Ishikawa (cell line): ENCODE measurements around the gene CPSF4L.

Experiments used
- CEBPB ChIP-seq: IDR thresholded peaks from 2 replicates; pipeline ENCODE4 v1.6.1; 2012
- CREB1 ChIP-seq: IDR thresholded peaks from 2 replicates; pipeline ENCODE4 v1.6.1; 2012; ENCODE audit warnings: low read depth
- EGR1 ChIP-seq: IDR thresholded peaks from 2 replicates; pipeline ENCODE4 v1.6.1; 2012
- EP300 ChIP-seq: IDR thresholded peaks from 2 replicates; pipeline ENCODE4 v1.6.1; 2012; ENCODE audit warnings: borderline replicate concordance
- FOXM1 ChIP-seq: IDR thresholded peaks from 2 replicates; pipeline ENCODE4 v1.6.1; 2012; ENCODE audit warnings: low read depth, borderline replicate concordance
- NFIC ChIP-seq: IDR thresholded peaks from 2 replicates; pipeline ENCODE4 v1.6.1; 2012
- RAD21 ChIP-seq: IDR thresholded peaks from 2 replicates; pipeline ENCODE4 v1.6.1; 2012; ENCODE audit warnings: low read depth
- TAF1 ChIP-seq: IDR thresholded peaks from 2 replicates; pipeline ENCODE4 v1.6.1; 2012; ENCODE audit warnings: low read depth, mild to moderate bottlenecking
- TCF12 ChIP-seq: IDR thresholded peaks from 2 replicates; pipeline ENCODE4 v1.6.1; 2012; ENCODE audit warnings: low read depth
- TEAD4 ChIP-seq: IDR thresholded peaks from 2 replicates; pipeline ENCODE4 v1.6.1; 2012
- YY1 ChIP-seq: IDR thresholded peaks from 2 replicates; pipeline ENCODE4 v1.6.1; 2012; ENCODE audit warnings: low read depth
- ZBTB7A ChIP-seq: IDR thresholded peaks from 2 replicates; pipeline ENCODE4 v1.6.1; 2012; ENCODE audit warnings: low read depth
- TF ChIP-seq, protein P1 (sequence below): IDR thresholded peaks from 2 replicates; pipeline ENCODE4 v1.6.1; 2012
- TF ChIP-seq, protein P2 (sequence below): IDR thresholded peaks from 2 replicates; pipeline ENCODE4 v1.6.1; 2012
- TF ChIP-seq, protein P3 (sequence below): IDR thresholded peaks from 2 replicates; pipeline ENCODE4 v1.6.1; 2012; ENCODE audit warnings: low read depth, mild to moderate bottlenecking

The CPSF4L gene

DNA sequence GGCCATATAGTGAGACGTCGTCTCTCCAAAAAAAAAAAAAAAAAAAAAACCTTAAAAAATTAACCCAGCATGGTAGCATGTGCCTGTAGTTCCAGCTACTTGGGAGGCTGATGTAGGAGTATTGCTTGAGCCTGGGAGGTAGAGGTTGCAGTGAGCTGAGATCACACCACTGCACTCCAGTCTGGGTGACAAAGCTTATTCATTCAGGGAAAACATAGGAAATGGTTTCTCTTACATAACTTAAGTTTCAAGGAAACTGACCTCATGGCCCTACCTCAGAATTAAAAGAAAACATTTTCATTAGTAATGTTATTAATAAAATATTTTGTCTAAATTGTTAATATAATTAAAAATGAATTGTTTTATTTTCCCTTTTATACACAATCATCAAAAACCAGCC lies 37.4 kb downstream of the CPSF4L start:
- TF ChIP-seq YY1: no peak
- TF ChIP-seq, protein P1, sequence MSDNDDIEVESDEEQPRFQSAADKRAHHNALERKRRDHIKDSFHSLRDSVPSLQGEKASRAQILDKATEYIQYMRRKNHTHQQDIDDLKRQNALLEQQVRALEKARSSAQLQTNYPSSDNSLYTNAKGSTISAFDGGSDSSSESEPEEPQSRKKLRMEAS: no peak
- no peak for TF ChIP-seq CEBPB
- no peak for TF ChIP-seq NFIC
- TF ChIP-seq, protein P2, sequence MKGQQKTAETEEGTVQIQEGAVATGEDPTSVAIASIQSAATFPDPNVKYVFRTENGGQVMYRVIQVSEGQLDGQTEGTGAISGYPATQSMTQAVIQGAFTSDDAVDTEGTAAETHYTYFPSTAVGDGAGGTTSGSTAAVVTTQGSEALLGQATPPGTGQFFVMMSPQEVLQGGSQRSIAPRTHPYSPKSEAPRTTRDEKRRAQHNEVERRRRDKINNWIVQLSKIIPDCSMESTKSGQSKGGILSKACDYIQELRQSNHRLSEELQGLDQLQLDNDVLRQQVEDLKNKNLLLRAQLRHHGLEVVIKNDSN: no peak
- TF ChIP-seq TAF1: no peak
- no peak for TF ChIP-seq TEAD4
- TF ChIP-seq CREB1: no peak
- TF ChIP-seq EP300: no peak
- TF ChIP-seq RAD21: no peak
- no peak for TF ChIP-seq FOXM1
- no peak for TF ChIP-seq ZBTB7A
- TF ChIP-seq EGR1: no peak

DNA sequence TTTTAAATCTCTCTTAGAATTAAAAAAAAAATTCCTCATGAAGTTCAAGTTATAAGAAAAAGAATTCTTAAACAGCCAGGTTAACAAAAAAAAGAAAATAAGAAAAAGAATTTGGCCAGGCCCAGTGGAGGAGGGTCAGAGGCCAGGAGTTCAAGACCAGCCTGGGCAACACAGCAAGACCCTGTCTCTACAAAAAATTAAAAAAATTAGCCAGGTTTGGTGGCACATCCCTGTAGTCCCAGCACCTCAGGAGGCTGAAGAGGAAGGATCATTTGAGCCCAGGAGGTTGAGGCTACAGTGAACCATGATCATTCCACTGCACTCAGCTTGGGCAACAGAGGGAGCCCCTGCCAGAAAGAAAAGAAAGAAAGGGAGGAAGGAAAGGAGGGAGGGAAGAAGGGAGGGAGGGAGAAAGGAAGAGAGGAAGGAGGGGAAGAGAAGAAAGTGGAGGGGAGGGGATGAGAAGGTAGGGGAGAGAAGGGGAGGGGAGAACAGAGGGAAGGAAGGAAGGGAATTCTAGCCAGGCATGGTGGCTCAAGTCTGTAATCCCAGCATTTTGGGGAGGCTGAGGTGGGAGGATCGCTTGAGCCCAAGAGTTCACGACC lies 38.0 kb downstream of the CPSF4L start:
- TF ChIP-seq CEBPB (no peak), NFIC (no peak), EGR1 (no peak), FOXM1 (no peak), YY1 (no peak), TAF1 (no peak), TCF12 (no peak), CREB1 (no peak), EP300 (no peak), ZBTB7A (no peak), RAD21 (no peak), TEAD4 (no peak)
- TF ChIP-seq, protein P2: no peak
- TF ChIP-seq, protein P3, sequence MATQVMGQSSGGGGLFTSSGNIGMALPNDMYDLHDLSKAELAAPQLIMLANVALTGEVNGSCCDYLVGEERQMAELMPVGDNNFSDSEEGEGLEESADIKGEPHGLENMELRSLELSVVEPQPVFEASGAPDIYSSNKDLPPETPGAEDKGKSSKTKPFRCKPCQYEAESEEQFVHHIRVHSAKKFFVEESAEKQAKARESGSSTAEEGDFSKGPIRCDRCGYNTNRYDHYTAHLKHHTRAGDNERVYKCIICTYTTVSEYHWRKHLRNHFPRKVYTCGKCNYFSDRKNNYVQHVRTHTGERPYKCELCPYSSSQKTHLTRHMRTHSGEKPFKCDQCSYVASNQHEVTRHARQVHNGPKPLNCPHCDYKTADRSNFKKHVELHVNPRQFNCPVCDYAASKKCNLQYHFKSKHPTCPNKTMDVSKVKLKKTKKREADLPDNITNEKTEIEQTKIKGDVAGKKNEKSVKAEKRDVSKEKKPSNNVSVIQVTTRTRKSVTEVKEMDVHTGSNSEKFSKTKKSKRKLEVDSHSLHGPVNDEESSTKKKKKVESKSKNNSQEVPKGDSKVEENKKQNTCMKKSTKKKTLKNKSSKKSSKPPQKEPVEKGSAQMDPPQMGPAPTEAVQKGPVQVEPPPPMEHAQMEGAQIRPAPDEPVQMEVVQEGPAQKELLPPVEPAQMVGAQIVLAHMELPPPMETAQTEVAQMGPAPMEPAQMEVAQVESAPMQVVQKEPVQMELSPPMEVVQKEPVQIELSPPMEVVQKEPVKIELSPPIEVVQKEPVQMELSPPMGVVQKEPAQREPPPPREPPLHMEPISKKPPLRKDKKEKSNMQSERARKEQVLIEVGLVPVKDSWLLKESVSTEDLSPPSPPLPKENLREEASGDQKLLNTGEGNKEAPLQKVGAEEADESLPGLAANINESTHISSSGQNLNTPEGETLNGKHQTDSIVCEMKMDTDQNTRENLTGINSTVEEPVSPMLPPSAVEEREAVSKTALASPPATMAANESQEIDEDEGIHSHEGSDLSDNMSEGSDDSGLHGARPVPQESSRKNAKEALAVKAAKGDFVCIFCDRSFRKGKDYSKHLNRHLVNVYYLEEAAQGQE: no peak
- TF ChIP-seq, protein P1: no peak

DNA sequence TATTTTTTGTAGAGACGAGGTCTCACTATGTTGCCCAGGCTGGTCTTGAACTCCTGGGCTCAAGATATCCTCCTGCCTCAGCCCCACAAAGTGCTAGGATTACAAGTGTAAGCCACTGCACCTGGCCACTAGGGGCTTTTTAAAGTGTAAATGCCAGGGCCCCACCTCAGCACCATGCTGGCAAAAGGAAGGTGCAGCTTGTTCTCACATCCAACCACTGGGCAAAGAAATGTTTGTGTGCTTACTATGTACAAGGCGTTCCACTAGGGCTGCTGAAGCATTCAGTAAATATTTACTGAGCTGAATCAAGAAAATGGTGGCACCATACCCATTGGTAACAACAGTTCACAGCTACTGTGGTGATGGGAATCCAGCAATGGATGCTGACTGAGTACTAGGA lies 46.2 kb downstream of the CPSF4L start:
- TF ChIP-seq RAD21: no peak
- TF ChIP-seq NFIC: no peak

DNA sequence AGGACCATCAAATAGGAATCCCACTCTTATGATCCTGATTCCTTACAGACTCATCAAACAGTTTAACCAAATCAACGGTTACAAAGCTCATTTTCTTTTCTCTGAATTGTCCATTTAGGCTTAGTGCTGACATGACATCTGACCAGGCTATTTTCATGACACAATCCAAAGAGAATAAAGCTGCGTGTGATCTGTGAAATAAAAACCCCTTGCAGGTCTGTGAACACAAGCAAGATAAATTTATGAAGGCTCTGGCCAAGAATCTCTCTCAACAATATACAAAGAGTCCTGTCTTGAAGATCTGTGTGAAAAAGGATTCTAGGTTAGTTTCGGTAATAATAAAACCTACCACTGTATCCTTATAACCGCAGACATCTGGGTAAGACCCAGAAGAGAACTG lies 46.8 kb downstream of the CPSF4L start:
- TF ChIP-seq RAD21 (no peak), CEBPB (no peak), YY1 (no peak), FOXM1 (no peak), TAF1 (no peak), EP300 (no peak), NFIC (no peak), ZBTB7A (no peak)
- TF ChIP-seq, protein P1: no peak
- TF ChIP-seq, protein P2: no peak
- TF ChIP-seq, protein P3: no peak

DNA sequence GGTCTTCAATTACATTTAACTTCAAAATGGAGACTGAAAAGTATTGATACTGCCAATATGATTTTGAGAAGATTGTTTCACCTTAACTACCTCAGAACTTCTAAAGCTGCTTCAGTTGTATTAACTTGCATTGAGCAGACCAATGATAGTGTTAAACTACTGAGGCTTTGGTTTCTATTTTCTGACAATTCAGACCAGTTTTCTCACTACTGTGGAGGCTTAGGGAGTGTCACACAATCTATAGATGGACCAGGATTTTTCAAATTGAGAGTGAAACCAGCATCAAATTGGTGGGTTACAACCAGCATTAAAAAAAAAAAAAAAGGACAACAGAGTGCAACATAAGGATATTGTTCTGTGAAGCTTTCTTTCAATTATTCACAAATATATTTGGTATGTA lies 47.7 kb downstream of the CPSF4L start:
- TF ChIP-seq TAF1 (no peak), ZBTB7A (no peak), RAD21 (no peak), EGR1 (no peak), NFIC (no peak), TEAD4 (no peak), TCF12 (no peak), EP300 (no peak), CREB1 (no peak), YY1 (no peak), CEBPB (no peak), FOXM1 (no peak)
- TF ChIP-seq, protein P2: no peak
- TF ChIP-seq, protein P1: no peak
- TF ChIP-seq, protein P3: no peak
